HG03095 (cell line): ENCODE data around the gene ZBED1.
"Not testable (repeated sequence)": the region's sequence is repeated elsewhere in the genome, so short reads cannot be mapped to it uniquely, and the experiment has no call there.

Experiments
- ATAC-seq: cut with Tn5 transposase; IDR thresholded peaks from one replicate; pipeline ENCODE4 v1.9.1; 2021; ENCODE audit warnings: moderate library complexity; ENCODE audit not compliant: unreplicated experiment

The ZBED1 gene

GRCh38 chrX:2500803-2501558 lies at the start of gene ZBED1, which contains the start of gene DHRSX:
TSS of gene ZBED1 (minus strand) at chrX:2500976. CDS start at chrX:2490719, 10,257 bp downstream.
TSS of gene DHRSX (minus strand) at chrX:2500976. CDS start at chrX:2500925, 51 bp downstream.
- ATAC-seq, result peak; percentile 74

- no peak for ATAC-seq
These were observed 49.1 kb upstream of the ZBED1 start for GRCh38 chrX:2549876-2550275.

- ATAC-seq, result no peak
These were observed 48.1 kb upstream of the ZBED1 start for GRCh38 chrX:2548711-2549423.

- ATAC-seq, result no peak
These were observed 47.0 kb upstream of the ZBED1 start for GRCh38 chrX:2547736-2548135.

GRCh38 chrX:2546496-2546895 lies 45.7 kb upstream of the ZBED1 start:
- ATAC-seq, result no peak

- no peak for ATAC-seq
These were observed 44.4 kb upstream of the ZBED1 start for GRCh38 chrX:2545144-2545543.

GRCh38 chrX:2542826-2543521 lies 42.2 kb upstream of the ZBED1 start:
- no peak for ATAC-seq

GRCh38 chrX:2541603-2542002 lies 40.8 kb upstream of the ZBED1 start:
- ATAC-seq, result no peak

GRCh38 chrX:2540426-2540947 lies 39.7 kb upstream of the ZBED1 start:
- no peak for ATAC-seq

- no peak for ATAC-seq
These were observed 38.8 kb upstream of the ZBED1 start for GRCh38 chrX:2539586-2539985.

- no peak for ATAC-seq
These were observed 37.4 kb upstream of the ZBED1 start for GRCh38 chrX:2538031-2538757.

- no peak for ATAC-seq
These were observed 36.2 kb upstream of the ZBED1 start for GRCh38 chrX:2536974-2537373.

GRCh38 chrX:2536141-2536540 lies 35.4 kb upstream of the ZBED1 start:
- ATAC-seq, result no peak

GRCh38 chrX:2534261-2535021 lies 33.7 kb upstream of the ZBED1 start:
- ATAC-seq, result not testable (repeated sequence)

GRCh38 chrX:2533424-2533823 lies 32.6 kb upstream of the ZBED1 start:
- no peak for ATAC-seq

- ATAC-seq, result no peak
These were observed 25.6 kb upstream of the ZBED1 start for GRCh38 chrX:2526390-2526789.

- ATAC-seq, result no peak
These were observed 23.1 kb upstream of the ZBED1 start for GRCh38 chrX:2523911-2524310.

- peak; percentile 18 for ATAC-seq
These were observed 21.2 kb upstream of the ZBED1 start for GRCh38 chrX:2521927-2522386.

GRCh38 chrX:2521092-2521926 lies 20.5 kb upstream of the ZBED1 start:
- ATAC-seq, result peak; percentile 75
